ENCODE measurements around the gene AGPAT2. TPM values are rescaled to one million over a fixed set of nuclear protein-coding genes. Genes with fewer than 3 reads are reported as not detected.

The AGPAT2 gene
- total RNA-seq, 1 donor from 2014 or later, result 2.4 TPM

GRCh38 chr9:136690104-136690805, 3.0 kb upstream of the AGPAT2 start:
- H2AFZ ChIP-seq (replicated peaks), result no peak overlapping the region
- Mint-ChIP-seq H3K4me1 (peaks cover 20% of the 10 kb centered on the region), H3K9me3 (no peaks in the 10 kb centered on the region), H3K36me3 (no peaks in the 10 kb centered on the region), H3K27me3 (ENCODE audit: insufficient read depth, low read depth) (peaks cover 8% of the 10 kb centered on the region), H3K27ac (no peak overlapping the region), H3K4me3 (no peak overlapping the region)
- H3K9me3 ChIP-seq (ENCODE audit: low read depth), result no peaks in the 10 kb centered on the region
- H3K27me3 ChIP-seq, result peaks cover 46% of the 10 kb centered on the region
- no peak overlapping the region for H3K4me2 ChIP-seq
- peaks cover 13% of the 10 kb centered on the region for H4K20me1 ChIP-seq (ENCODE audit: low read depth)
- H3K27ac ChIP-seq, result no peak overlapping the region
- no peaks in the 10 kb centered on the region for H3K79me2 ChIP-seq (ENCODE audit: low read depth)
- DNase-seq (ENCODE audit: low spot score), result no peak
- TF ChIP-seq, protein P1, sequence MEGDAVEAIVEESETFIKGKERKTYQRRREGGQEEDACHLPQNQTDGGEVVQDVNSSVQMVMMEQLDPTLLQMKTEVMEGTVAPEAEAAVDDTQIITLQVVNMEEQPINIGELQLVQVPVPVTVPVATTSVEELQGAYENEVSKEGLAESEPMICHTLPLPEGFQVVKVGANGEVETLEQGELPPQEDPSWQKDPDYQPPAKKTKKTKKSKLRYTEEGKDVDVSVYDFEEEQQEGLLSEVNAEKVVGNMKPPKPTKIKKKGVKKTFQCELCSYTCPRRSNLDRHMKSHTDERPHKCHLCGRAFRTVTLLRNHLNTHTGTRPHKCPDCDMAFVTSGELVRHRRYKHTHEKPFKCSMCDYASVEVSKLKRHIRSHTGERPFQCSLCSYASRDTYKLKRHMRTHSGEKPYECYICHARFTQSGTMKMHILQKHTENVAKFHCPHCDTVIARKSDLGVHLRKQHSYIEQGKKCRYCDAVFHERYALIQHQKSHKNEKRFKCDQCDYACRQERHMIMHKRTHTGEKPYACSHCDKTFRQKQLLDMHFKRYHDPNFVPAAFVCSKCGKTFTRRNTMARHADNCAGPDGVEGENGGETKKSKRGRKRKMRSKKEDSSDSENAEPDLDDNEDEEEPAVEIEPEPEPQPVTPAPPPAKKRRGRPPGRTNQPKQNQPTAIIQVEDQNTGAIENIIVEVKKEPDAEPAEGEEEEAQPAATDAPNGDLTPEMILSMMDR (IDR thresholded peaks at IDR 0.05), result no peak
- TF ChIP-seq EZH2 (IDR thresholded peaks at IDR 0.05), result no peak
- no peak for TF ChIP-seq EZH2phosphoT487 (IDR thresholded peaks at IDR 0.05)
- no peak overlapping the region for H3K4me3 ChIP-seq
- peaks cover 21% of the 10 kb centered on the region for H3F3A ChIP-seq (ENCODE audit: low read depth)
- peaks cover 30% of the 10 kb centered on the region for H3K4me1 ChIP-seq
- no peaks in the 10 kb centered on the region for H3K36me3 ChIP-seq
- no peak overlapping the region for H3K9ac ChIP-seq

DNA sequence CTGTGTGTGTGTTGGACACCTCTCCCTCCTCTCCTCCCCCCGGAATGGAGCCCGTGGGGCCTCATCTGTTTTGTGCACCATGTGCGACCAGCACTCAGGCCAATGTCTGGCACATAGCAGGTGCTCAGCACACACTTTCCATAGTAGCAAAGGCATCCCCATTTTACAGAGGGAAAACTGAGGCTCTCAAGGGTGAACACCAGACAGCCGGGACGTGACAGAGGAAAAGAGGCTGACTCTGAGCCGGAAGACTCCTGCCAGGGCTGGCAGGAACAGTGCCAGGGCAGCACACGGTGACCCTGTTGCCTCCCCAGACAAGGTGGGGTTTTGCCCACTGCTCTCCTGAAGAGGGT, 1.8 kb upstream of the AGPAT2 start:
- no peaks in the 10 kb centered on the region for H3K36me3 ChIP-seq
- TF ChIP-seq EZH2phosphoT487 (IDR thresholded peaks at IDR 0.05), result no peak
- TF ChIP-seq, protein P1 (IDR thresholded peaks at IDR 0.05), result no peak
- peaks cover 20% of the 10 kb centered on the region for H3F3A ChIP-seq (ENCODE audit: low read depth)
- H3K4me2 ChIP-seq, result no peak overlapping the region
- no peak overlapping the region for H3K27ac ChIP-seq
- H3K9me3 Mint-ChIP-seq, result no peaks in the 10 kb centered on the region
- no peaks in the 10 kb centered on the region for H3K36me3 Mint-ChIP-seq
- H3K9ac ChIP-seq, result no peak overlapping the region
- no peaks in the 10 kb centered on the region for H3K9me3 ChIP-seq (ENCODE audit: low read depth)
- no peak overlapping the region for H3K4me3 ChIP-seq
- H3K4me1 ChIP-seq, result peaks cover 30% of the 10 kb centered on the region
- no peak overlapping the region for H2AFZ ChIP-seq (replicated peaks)
- no peaks in the 10 kb centered on the region for H3K79me2 ChIP-seq (ENCODE audit: low read depth)
- peaks cover 20% of the 10 kb centered on the region for H3K4me1 Mint-ChIP-seq
- peak overlapping the region; percentile 55 for H3K4me3 Mint-ChIP-seq
- no peak for DNase-seq (ENCODE audit: low spot score)
- peaks cover 13% of the 10 kb centered on the region for H4K20me1 ChIP-seq (ENCODE audit: low read depth)
- peaks cover 52% of the 10 kb centered on the region for H3K27me3 ChIP-seq
- peaks cover 8% of the 10 kb centered on the region for H3K27me3 Mint-ChIP-seq (ENCODE audit: insufficient read depth, low read depth)
- no peak overlapping the region for H3K27ac Mint-ChIP-seq

DNA sequence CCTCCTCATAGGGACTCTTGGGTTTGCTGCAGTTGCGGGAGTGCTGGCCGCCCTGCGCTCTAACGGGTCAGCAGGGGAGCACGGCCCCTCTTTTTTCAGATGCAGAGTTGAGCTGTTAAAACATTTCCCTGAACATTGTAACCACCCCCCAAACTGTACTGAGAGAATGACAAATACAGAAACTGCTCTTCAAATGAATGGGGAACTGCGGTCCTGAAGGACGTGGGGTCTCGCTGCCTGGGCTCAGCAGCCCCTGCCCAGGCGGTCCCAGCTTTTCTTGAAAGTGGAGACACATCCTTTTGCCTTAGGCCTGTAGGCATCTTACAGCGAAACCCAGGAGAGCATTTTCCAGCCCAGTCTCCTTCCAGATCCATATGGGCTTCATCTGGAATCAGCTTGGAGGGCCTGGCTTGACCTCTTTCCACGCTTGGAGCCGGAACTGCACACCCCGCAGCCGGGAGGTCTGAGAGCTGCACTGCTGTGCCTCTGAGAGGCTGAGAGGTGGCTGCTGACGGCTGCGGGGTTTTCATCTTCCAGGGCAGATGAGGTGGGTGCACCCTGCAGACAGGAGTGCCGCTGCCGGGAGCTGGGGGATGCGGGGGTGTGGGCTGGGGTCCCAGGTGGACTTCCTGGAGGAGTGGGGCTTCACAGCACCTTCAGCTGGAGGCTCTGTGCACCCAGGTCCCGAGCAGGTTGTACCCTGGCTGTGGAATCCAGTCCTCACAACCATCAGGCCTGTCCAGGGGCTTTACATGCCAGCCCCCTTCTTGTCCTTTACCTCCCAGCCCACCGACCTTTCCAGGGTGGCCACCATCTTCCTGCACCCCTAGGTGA, 1.2 kb upstream of the AGPAT2 start:
- Histone ChIP-seq H3K9ac (no peak overlapping the region), H3K9me3 (ENCODE audit: low read depth) (no peaks in the 10 kb centered on the region), H3F3A (ENCODE audit: low read depth) (peaks cover 17% of the 10 kb centered on the region), H2AFZ (replicated peaks) (no peak overlapping the region), H3K27ac (no peak overlapping the region), H3K79me2 (ENCODE audit: low read depth) (no peaks in the 10 kb centered on the region), H3K36me3 (no peaks in the 10 kb centered on the region), H3K4me1 (peaks cover 30% of the 10 kb centered on the region), H4K20me1 (ENCODE audit: low read depth) (peaks cover 13% of the 10 kb centered on the region), H3K27me3 (peaks cover 52% of the 10 kb centered on the region), H3K4me2 (no peak overlapping the region), H3K4me3 (no peak overlapping the region)
- H3K36me3 Mint-ChIP-seq, result no peaks in the 10 kb centered on the region
- no peaks in the 10 kb centered on the region for H3K9me3 Mint-ChIP-seq
- H3K4me1 Mint-ChIP-seq, result peaks cover 20% of the 10 kb centered on the region
- peak overlapping the region; percentile 81 for H3K4me3 Mint-ChIP-seq
- DNase-seq (ENCODE audit: low spot score), result no peak
- H3K27me3 Mint-ChIP-seq (ENCODE audit: insufficient read depth, low read depth), result peaks cover 8% of the 10 kb centered on the region
- H3K27ac Mint-ChIP-seq, result no peak overlapping the region
- no peak for TF ChIP-seq EZH2phosphoT487 (IDR thresholded peaks at IDR 0.05)
- TF ChIP-seq, protein P1 (IDR thresholded peaks at IDR 0.05), result no peak
- TF ChIP-seq EZH2 (IDR thresholded peaks at IDR 0.05), result no peak
